A549 treated with dexamethasone at 1 μM for 4 hours (cell line): Measurements from ENCODE around the gene SPTLC3. TPM values are rescaled to one million over a fixed set of nuclear protein-coding genes. Genes with fewer than 3 reads are reported as not detected.

Source experiments
- total RNA-seq: library from RNA; stranded (reverse); fragments of 200-300 nt; extraction: Qiagen RNA extraction; gene quantifications from 5 replicates; pipeline ENCODE4 v1.2.3, GENCODE V29; 2022

Gene SPTLC3
- 0.01 to 0.12 TPM (median 0.06 TPM) in 4 of 5 replicates, not detected in the other for total RNA-seq

DNA sequence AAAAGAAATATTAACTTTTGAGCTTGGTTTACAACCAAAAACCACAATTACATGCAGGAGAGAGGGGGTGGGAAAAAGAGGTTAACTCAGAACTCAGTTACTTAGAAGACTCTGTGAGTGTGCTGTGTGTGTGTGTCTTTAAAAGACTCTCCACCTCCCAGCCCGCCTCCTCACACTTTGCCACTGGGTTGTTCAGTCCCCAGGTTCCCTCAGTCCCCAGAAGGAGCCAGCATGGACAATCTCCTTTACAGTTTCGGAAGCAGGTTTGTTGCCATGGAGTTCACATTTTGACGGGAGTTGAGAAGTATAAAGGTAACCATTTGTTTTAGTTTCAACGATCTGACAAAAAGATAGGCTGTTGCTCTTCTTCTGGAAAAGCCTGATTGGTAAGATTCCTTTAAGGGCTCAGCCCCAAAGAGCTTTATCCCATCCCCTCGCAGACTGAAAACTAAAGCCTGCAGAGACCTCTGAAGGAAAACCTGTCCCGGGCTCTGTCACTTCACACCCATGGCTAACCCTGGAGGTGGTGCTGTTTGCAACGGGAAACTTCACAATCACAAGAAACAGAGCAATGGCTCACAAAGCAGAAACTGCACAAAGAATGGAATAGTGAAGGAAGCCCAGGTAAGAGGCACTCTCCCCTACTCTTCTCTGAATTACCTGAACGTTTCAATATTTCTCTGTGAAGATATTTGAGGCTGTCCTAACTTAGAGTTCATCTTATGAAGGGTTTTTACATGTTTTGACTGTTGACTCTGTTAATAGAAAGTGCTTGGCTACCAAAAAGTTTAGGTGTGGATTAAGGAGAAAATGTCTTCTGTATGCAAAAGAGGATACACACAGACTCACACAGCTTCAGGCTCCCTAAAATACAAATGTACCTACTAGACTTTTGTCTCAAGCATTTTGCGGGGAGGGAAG lies at the start of gene SPTLC3:
TSS of gene SPTLC3 (plus strand) at position 212 of the 921 bp plus-strand sequence. CDS start at position 508, 296 bp downstream.

Other genes with a start within 250 kb of the SPTLC3 start
- gene ISM1, start 212.3 kb downstream of the SPTLC3 start, total RNA-seq: 0.16 to 0.24 TPM (median 0.18 TPM) in 5 replicates